ENCODE measurements around the gene HIVEP3.

The HIVEP3 gene

DNA sequence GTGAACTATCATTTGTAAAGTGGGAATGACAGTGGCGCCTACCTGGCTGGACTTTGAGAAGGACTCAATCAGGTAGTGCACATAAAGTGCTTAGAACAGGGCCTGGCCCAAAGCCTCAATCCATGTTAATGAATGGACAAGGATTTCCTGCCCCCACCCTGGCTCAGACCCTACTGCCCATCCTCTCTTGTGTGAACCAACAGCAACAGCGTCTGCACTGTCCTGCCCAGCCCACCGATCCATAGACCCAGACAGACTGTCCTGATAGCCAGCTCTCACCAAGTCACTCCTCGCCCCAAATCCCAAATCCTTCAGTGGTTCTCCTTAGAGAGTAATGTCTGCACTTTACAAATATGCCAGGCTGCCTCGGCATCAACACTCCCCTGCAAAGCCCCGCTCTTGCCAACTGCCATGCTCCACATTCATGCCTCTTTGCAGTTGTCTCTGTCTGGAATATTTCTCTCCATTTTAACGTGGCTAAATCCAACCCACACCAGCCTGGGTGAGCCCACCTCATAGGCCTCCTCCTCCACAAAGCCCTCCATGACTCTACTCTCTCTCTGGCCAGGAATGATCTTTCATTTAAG, 276.7 kb downstream of the HIVEP3 start:
- no peak for DNase-seq

DNA sequence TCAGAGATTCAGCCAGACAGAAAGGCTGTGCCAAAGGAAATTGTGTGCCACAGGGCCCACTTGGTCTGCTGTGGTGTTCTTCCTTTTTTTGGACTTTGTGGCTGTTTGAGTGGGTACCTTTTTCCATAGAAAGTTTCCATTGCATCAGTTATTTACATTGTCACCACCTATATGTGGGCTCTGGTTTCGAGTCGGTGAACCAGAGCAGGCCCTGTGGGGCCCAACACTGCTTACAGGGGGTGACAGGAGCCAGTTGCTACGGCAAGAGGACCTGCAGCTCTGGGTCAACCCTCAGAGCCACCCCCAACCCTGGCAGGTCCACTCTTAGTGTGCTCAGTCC, 277.3 kb downstream of the HIVEP3 start:
- no peak for DNase-seq

GRCh38 chr1:41640756-41641474, 277.8 kb downstream of the HIVEP3 start:
- no peak for DNase-seq

- no peak for DNase-seq
Observed at GRCh38 chr1:41640141-41640751, 278.5 kb downstream of the HIVEP3 start.

- DNase-seq: no peak
Observed at GRCh38 chr1:41639332-41639936, 279.3 kb downstream of the HIVEP3 start.

GRCh38 chr1:41638086-41639024, 280.4 kb downstream of the HIVEP3 start:
- no peak for DNase-seq

- DNase-seq: no peak
Observed at GRCh38 chr1:41637367-41637766, 281.4 kb downstream of the HIVEP3 start.

- DNase-seq: no peak
Observed at GRCh38 chr1:41633764-41634163, 285.0 kb downstream of the HIVEP3 start.

DNA sequence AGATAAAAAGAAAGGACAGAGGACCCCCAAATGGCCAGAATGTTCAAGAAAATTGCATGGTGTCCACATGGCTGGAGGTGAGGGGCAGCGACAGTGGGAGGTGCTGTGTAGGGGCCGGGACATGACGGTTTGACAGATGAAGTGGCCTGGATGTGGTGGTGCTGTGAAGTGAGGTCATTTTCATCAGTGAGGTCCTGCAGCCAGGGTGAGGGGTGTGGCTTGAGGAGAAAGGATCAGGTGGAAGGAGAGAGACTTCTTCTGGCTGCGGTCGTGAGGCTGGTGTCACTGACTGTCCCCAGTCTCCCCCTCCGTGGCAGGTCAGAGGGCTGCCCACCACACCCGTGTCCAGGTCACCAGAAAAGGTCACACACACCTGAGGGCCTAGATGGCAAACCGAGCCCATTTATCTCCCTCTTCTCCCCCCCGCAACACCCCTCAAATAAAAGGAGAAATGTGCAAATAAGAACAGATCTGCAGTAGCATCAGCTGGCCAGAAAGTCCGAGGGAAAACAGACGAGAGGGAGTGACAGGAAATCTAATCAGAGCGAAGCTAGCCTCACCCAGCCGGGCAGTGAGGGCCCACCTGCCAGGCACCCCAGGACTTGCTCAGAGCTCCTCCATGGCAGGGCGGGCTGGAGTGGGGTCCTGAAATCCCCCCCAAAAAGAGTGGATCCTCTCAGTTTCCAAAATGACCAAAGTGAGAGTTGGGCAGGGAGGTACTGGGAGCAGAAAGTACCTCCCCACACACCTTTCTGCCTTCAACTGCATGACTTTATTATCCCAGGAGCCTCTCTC, 285.7 kb downstream of the HIVEP3 start:
- no peak for DNase-seq

DNA sequence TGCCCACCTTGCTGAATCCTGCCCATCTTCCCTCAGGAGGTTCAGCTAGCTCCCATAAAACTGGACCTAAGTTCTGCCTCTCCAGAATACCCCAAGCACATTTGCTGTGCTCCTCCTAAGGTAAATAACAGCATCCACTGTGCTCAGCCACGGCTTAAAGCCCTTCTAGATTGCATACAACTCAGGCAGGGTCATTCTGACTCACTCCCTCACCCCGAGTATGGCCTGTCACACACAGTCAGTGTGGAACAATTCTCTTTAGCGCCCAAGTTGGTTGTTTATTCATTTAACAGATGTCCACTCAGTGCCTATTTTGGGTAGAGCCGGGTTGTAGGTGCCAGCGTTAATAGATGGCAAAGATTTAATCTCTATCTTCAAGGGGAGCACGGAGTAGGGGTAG, 286.8 kb downstream of the HIVEP3 start:
- DNase-seq: no peak

DNA sequence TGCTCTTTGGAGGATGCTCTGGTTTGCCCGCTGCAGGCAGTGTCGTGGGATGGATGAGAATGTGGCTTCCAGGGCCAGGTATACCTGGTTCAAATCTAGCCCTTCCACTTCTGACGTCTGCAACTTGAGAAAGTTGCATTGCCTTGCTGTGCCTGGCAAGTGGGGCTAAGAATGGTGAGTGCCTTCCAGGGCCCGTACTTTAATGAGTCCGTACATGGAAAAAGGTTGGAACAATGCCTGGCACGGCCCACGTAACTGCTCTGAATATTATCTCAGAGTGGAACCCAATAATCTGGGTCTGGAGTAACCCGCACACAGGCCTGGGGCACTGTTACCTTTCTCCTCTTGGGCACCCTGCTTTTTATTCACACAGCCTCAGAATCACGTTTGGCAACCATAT, 287.6 kb downstream of the HIVEP3 start:
- no peak for DNase-seq

DNA sequence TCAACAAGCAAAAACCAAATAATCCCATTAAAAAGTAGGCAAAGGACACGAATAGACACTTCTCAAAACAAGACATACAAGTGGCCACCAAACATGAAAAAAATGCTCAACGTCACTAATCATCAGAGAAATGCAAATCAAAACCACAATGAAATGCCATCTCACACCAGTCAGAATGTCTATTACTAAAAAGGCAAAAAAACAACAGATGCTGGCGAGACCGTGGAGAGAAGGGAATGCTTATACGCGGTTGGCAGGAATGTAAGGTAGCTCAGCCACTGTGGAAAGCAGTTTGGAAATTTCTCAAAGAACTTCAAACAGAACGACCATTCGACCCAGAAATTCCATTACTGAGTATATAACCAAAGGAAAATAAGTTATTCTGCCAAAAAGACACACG, 289.2 kb downstream of the HIVEP3 start:
- DNase-seq: no peak

DNA sequence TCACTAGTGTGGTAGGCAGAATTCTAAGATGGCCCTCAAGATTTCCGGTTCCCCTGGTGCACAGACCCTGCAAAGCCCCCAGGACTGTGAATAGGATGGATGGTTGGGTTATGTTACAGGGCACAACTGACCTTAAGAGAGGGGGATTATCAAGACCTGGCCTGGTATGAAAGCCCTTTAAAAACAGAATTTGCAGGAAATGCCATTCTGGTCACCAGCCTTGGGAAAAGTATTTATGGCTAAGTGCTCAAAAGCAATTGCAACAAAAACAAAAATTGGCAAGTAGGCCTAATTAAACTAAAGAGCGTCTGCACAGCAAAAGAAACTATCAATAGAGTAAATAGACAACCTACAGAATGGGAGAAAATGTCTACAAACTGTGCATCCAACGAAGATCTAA, 289.6 kb downstream of the HIVEP3 start:
- DNase-seq: no peak

DNA sequence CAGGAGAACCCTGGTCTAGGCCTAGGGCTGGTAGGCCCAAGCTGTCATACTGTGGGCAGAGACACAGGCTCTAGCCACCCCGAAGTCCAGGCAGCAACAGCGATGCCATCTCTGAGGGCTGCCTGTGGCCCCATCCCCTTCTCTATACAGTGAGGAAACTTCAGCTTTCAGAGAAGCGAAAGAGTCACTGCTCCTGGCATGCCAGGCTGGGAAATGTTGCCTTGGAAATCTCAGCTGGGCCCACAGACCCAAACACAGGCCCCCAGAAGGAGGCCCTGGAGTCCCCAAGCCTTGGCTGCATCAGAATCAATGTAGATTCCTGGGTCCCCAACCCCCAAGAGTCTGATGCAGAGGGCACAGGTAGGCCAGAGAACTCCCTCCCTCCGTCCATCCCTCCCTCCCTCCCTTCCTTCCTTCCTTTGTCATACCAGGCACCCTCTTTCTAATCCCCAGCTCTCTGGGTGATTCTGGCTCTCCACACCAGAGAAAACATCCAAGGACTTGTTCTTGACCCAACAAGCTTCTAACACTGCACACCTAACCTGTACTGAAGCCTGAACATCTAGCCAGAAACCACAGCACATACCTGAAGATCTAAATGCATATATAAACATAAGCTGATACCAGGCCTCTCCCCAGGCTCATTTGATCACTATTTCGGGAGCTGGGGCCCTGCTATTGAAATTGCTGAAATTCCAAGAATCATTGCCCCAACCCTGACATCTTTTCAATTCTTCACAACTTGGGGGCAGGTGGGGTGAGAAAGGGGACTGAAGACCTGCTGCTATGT, 291.0 kb downstream of the HIVEP3 start:
- no peak for DNase-seq

DNA sequence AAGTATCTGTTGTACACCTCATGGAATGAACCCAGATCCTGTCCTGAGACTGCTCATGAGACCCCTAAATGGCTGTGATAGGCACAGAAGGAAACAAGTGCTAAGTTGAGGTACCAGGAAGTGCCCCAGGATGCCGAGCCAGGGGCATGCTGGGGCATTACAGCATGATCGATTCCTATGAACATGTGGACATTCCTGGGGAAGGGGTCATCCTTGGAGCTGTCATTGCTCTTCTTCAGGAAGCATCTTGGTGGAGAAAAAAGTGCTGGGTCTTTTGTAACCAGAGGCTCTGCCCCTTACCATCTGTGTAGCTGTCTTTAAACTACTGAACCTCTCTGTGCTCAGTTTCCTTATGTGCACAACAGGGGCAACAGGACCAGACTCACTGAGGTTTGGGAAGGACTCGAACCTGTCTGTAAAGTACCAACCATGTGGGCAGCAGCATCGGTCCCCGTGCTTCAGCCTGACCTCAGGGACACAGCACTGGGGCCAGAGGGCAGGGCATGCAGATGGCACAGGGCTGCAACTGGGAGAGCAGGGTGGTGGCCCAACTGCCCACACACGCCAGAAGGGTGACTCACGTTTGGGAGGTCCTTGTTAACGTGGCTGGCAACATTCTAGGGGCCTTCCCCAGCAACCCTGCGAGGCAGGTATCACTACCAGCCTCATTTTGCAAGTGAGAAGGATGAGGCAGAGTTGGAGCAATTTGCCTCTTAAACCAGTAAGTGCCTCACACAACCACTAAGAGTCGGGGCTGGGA, 291.9 kb downstream of the HIVEP3 start:
- no peak for DNase-seq

DNA sequence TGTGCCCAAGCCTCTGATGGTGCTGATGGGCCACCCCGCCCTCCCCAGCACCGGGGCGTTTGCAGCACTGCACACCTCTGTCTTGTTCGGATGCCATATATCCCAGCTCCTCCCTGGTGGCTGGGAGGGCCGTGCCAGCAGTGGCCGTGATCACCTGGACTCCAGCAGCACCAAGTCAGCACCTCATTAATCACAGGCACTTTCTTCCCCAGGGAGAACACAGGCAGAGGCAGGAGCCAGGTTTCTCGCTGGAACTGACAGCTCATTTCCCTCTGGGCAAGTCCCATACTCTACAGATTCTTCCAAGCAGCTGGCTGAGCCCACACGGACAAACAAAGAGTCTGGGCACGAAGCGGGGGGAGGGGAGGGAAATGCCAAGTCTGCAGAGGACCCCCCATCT, 292.6 kb downstream of the HIVEP3 start:
- no peak for DNase-seq

GRCh38 chr1:41623736-41624135, 295.0 kb downstream of the HIVEP3 start:
- peak; percentile 32 for DNase-seq

DNA sequence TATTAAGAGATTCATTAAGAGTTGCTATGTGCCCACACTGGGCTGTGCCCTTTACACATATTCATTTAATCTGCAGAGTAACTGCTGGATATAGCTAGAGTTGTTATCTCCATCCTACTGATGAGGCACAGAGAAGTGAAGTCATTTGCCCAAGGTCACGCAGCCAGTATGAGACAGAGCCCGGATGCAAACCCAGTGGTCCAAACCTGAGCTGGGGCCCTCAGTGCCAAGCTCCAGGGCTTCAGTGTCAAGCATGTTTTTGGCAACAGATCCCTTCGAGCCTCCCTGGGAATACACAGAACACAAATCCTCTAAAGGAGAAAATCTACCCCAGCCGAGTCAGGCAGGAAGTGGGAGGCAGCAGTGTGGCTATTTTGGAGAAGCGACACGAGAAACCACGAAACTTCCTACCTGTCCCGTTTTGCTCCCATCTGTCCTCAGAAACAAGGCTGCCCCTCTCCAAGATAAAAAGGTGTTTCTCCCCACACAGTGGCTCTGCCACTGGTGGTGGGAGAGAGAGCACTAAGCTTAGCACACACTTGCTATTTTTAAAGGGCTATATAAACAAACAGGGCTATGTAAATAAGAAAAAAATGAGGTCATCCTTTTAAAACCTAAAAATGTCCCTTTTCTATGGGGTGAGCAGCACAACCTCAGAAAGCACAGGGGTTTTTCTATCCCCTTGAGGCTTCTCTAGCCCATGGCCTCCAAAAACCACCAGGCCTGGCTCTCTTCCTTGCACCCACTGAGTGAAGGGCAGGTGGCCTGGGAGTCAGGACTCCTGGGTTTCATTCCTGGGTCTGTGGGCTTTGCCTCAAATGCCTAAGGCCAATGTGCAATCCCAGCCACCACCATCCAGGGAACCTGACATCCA, 295.6 kb downstream of the HIVEP3 start:
- DNase-seq: no peak

GRCh38 chr1:41622402-41622801, 296.3 kb downstream of the HIVEP3 start:
- no peak for DNase-seq

- no peak for DNase-seq
Observed at GRCh38 chr1:41621791-41622190, 296.9 kb downstream of the HIVEP3 start.
